SHP77 treated with DMSO at 0.1 percent for 48 hours (cell line): ENCODE data around the gene RPE65.
"Not testable (repeated sequence)": the region's sequence is repeated elsewhere in the genome, so short reads cannot be mapped to it uniquely, and the experiment has no call there.

Experiments used
- DNase-seq: peaks from one replicate; lab custom pipeline; 2025; lab: John Stamatoyannopoulos, UW

Gene RPE65

DNA sequence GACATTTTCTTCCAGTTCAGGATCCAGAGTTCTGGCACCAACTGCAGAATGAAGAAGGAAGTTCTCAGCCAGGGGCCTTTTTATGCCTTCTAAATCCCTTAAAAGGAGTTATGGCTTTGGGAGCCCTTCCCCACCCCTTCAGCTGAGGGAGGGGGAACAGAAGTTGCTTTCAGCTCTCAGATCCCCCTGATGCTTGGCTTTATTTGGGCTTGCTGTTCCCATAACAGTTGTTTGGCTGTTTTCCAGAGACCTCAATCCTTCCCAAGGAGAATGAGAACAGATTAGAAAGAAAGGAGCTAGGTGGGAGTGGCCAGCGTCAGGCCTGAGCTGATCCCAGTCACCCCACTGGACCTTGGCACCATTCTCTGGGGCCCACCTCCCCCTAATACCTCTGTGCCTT is at the start of gene RPE65:
RPE65 (minus strand) TSS at position 54 of the 400 bp plus-strand sequence; CDS start at position 5, 49 bp downstream.
- no peak for DNase-seq

DNA sequence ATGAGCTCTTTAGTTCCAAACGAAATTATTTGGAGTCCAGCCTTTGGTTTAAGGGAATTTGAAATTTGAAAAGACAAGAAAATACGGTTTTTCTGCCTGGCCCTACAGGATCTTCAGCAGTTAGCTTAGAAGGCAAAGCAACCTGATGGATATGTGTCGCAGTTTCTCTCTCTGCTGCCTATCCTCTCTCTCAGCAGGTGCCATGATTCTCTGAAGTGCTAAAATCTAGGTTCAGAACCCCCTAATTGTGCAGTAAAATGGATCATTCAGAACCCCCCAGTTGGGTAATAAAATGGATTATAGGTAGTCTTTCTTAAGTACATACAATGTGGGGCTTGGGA is 47.6 kb upstream of the RPE65 start:
- DNase-seq, result no peak

DNA sequence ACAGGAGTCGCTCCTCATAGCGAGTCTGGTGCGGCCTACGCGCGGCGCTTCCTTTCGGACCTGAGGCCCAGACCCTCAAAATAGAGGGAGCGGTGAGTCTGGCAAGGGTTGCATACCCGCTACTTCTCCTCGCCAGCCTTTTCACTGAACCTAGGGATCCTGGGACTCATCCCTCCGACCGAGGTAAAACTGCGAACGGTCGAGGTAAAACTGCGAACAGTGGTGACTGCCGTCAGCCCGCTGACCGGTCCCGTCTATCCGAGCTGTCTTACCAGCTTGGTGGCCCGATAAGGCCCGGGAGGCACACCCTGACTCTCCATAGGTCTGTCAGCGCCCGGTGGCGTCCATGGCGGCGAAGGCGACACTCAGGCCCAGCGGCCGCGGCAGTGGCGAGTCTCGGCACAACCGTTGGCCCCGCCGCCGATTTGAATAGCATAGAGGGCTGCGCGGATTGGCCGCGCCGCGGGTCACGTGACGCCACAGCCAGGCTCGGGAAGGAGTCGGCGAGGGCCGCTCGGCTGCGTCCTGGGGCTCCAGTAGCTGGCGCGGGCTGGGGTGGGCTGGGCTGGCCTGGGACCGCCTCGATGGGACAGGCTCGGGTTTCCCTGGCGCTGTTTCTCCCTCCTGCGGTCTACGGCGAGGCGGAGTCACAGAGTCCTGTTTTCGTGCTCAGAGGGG is 47.1 kb upstream of the RPE65 start, which contains the start of gene DEPDC1:
DEPDC1 (minus strand) TSS at position 403 of the 678 bp plus-strand sequence; CDS start at position 320, 83 bp downstream.
- DNase-seq, result peak; percentile 65

DNA sequence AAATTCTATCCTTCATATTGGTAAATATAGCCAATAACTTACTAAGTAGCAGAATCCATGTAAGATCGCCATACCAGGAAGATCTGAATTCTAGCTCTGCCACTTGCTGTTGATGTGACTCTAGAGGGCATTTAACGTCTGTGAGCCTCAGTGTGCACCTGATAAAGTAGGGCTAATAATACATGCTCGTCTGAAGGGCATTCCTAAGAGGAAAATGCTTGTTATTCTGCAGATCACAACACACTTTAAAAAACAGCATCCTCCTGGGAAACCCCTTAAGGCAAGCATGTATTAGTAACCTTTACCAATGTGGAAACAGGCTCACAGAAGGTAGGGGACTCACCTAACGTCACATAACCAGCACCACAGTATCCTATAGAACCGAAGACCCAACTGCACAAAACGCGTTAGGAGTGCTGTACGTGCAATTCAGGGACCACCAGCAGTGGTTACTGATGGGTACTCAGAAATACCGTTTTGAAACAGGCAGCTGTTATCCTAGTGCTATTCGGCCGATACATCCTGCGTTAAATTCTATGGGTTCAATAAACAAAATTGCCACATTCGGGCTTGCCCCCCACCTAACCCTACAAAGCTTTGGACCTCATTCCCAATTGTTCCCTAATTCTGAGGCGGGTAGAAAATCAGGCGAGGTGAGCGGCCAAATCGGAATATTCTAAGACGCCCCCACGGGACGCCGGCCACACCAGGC is 46.4 kb upstream of the RPE65 start:
- peak; percentile 27 for DNase-seq

DNA sequence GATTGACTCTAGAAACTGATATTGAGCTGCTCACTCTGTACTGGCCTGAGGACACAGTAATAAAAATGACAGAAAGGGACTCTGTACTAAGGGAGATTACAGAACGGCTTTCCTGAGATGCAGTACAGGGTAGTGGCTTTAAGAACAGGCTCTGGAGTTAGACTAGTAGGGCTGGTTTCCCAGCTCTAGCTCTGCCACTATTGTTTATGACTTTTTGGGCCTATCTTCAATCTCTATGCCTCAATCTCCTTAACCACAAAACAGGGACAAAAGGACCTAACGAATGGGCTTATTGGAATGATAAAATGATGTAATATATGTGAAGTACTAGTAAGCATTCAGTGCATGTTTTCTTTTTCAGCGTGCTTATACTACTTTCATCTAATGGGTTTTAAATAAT is 45.8 kb upstream of the RPE65 start:
- no peak for DNase-seq

DNA sequence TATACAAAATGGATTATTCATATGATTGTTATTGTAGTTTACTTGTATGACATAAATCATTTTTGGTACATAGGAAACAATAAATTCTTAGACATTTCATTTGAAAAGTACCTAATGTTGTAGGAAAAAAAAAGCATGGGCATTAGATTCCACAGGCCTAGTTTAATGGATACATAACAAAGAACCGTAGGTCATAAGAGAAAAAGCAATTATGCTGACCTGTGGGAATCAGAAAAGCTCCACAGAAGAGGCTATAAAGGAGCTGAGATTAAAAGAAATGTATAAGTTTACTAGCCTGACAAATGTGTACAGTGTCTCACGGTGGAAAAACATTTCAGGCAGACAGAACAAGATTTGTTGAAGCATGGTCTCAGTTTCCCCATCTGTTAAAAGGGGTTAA is 43.4 kb upstream of the RPE65 start:
- no peak for DNase-seq

DNA sequence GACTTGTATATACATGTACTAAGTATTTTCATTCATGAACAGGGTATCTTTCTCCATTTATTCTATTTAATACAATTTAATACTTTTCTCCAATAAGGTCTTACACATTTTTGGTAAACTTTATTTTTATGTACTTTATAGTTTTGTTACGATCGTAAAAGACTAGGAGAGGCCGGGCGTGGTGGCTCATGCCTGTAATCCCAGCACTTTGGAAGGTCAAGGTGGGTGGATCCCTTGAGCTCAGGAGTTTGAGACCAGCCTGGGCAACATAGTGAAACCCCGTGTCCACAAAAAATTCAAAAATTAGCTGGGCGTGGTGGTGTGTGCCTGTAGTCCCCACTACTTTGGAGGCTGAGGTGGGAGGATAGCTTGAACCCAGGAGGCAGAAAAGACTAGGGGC is 42.5 kb upstream of the RPE65 start:
- DNase-seq, result not testable (repeated sequence)

DNA sequence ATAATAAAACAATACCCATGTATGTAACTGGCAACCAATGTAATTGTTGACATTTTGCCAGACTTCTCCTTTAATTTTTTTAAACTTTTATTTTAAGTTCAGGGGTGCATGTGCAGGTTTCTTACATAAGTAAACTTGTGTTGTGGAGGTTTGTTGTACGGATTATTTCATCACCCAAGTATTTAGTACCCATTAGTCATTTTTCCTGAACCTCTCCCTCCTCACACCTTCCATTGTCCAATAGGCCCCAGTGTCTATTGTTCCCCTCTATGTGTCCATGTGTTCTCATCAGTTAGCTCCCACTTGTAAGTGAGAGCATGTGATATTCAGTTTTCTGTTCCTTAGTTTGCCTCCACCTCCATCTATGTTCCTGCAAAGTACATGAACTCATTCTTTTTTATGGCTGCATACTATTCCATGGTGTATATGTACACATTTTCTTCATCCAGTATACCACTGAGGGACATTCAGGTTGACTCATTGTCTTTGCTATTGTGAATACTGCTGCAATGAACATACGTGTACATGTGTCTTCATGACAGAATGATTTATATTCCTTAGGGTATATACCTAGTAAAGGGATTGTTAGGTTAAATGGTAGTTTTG is 40.4 kb upstream of the RPE65 start:
- DNase-seq, result no peak

DNA sequence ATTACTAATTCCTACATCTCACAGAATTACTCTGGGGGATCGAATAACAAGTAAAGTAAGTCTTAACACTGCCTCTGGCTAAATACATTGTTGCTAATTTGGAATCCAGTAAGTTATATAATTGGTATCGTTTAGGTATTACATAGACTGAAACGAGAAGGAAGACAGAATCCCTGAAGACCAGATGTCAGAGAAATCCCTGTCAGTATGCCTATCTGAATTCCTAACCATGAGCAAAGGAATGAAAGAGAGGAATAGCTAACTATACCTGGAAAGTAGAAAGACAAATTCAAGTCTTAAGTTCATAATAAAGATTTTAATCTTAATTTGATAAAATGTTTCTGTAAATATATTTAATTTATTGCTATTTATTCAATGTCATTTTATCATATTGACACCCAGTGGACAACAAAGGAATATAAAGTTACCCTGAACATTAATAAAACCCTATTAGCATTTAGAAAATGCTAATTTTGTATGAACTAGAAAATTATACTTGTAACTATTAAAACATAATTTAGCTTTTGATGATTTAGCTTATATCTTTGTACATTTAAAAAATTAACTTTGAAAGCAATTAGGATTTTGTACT is 35.8 kb upstream of the RPE65 start:
- DNase-seq, result no peak

DNA sequence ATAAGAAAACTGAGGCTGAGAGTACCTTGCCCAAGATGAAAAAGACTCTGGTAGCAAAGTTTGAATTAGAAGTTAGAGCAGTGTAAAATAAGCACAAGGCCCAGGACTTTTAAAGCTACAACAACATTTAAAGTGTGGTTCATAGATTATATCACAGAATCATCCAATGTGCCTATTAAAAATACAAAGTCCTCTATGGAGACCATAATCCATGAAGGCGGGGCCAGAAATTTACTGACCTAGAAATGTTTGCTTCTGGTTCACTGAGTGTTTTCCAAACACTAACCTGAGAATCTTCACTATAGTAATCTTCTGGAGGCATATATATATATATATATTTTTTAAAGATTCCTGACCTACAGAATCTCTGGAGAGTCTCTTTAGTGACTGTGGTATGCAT is 34.9 kb upstream of the RPE65 start:
- DNase-seq, result no peak

DNA sequence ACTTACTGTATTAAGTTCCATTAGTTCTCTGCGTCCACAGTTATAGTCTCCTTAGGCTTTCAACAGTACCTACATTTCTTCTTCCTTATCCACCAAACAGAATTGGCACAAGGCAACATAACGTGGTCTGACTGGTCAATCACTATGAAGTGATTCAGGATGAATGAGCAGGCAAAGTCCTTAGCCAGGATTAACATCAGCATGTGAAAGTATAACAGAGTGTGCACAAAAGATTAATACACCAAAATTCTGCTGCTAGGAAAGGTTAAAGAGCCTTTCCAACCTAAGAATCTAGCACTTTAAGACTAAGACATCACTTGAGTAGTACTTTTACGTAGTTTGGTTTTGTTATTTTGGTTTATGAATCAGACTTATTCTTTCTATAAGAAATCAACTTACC is 31.3 kb upstream of the RPE65 start:
- DNase-seq, result no peak

DNA sequence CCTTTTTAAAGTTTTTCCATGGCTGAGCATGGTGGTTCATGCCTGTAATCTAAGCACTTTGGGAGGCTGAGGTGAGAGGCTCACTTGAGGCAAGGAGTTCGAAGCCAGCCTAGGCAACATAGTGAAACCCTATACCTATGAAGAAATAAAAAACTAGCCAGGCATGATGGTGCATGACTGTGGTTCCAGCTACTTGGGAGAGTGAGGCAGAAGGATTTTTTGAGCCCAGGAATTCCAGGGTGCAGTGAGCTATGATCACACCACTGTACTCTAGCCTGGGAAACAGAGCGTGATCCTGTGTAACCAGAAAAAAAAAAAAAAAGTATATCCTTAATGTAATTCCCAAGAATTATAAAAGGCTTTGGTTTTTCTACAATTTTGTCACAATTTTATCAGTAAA is 29.7 kb upstream of the RPE65 start:
- DNase-seq, result no peak

DNA sequence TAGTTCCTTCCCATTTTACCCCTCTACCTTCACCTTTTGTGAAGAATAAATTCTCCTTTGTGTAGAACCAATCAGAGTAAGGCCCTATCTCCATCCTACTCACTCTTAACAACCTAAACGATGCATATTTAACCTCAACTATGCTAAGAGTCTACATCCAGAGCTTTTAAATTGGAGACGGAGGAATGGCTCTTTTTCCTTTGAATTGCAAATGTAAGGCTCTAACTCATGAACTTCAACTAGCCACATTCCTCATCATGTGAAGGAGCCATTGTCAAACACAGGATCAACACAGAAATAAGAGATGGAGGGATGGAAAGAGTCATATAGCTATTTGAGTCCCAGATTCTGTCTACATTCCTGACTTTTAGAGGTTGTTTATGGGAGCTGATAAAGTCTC is 28.9 kb upstream of the RPE65 start:
- no peak for DNase-seq

DNA sequence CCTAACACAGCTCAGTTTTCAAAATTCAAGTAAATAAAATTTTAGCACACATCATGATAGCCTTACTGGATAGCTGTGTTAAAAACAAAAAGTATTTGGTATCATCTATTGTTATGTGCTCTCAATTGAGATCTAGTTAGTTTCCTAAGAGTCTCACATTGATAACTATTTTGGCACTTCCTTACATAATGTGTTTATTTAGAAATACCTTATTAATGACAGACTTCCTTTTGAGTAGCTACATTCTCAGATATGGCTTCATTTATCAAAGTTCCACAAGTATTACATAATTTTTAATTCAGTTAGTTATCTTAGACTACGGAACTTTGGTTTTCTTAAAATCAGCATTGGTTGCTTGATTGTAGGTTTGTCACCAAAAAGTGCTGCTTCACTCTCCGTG is 26.9 kb upstream of the RPE65 start:
- DNase-seq, result not testable (repeated sequence)

DNA sequence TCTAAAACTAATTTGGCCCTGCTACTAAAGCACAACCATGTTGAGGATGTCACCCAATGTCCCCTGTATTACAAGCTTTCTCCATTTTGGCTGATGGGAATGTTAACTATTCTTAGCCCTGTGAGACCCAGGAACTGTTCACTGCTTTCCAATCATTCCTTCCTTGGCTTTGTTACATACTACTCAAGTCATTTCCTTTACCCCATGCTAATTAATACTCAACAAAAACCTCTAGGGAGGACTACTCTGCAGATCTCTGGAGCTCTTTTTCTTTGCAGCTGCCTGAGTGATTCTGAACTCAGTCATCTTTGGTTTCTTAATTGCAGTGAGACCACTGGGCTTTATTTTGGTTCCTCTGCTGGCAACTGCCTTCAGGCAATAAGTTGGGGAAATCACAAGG is 23.3 kb upstream of the RPE65 start:
- no peak for DNase-seq

DNA sequence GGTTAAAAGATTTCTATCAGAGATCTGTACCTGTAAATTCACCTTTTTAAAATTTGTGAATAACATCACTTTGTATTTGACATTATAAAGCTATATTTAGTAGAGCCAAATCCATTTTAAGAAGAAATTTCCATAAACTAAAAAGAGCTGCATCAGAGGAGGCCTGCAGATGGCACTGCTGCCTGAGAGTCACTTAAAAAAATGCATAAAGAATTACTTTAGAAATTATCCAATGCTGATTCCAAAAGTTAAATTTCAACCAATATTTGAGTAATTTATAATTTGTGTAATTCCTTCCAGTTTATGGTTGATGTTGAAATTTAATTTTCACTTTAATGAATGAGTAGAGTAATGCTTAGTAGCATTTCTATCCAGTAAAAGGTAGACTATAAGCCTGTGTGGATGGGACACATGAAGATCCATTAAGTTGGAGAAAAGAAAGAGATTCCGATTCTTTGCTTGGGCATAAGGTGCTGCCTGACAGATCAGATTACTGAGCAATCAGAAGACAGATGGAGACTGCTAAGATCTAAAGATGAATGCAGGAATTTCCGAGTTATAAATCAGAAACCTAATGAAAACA is 20.7 kb upstream of the RPE65 start:
- no peak for DNase-seq

DNA sequence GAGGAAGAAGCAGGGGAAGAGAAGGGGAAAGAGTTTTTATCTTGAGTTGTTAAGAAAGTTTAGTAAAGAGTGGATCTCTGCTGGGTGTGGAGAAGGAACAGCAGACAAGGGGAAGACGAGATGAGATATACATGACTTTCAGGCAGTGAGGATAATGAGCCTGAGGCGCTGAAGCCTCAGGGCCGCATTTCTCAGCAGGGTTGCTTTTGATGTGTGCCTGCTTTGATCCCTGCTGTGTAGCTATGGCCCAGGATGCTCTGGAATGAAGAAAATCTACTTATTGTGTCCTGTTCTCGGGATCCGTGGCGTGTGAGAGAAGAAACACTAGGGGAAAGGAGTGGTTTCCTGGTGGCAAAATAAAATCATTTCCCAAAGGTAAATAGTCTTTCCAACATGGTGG is 15.1 kb upstream of the RPE65 start:
- DNase-seq, result no peak

DNA sequence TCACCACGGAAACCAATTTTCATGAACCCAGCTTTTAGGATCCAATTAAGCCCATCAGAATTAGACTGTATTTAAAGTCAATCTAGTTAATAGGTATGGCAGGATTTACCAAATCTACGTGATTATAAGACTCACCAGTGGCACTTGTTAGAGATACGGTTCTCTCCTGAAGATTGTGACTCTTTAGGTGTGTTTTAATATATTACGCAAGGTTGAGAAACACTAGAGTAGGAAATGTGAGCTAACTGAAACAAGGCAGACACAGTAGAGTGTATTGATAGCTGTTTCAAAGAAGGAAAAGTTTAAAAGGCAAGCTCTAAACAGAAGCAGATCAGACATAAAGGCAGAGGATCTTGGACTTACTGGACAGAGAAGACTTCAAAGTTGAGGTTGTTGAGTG is 11.2 kb upstream of the RPE65 start:
- DNase-seq, result no peak

DNA sequence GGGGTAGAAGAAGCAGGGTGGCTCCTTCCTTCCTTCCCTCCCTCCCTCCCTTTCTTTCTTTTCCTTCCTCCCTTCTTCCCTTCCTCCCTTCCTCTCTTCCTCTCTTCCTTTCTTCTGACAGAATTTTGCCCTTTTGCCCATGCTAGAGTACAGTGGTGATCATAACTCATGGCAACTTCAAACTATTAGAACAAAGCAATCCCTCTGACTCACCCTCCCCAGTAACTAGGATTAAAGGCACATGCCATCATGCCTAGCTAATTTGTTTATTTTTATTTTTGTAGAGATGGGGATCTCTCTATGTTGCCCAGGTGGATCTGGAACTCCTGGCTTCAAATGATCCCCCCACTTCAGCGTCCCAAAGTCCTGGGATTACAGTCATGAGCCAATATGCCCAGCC is 10.0 kb upstream of the RPE65 start:
- DNase-seq, result no peak

DNA sequence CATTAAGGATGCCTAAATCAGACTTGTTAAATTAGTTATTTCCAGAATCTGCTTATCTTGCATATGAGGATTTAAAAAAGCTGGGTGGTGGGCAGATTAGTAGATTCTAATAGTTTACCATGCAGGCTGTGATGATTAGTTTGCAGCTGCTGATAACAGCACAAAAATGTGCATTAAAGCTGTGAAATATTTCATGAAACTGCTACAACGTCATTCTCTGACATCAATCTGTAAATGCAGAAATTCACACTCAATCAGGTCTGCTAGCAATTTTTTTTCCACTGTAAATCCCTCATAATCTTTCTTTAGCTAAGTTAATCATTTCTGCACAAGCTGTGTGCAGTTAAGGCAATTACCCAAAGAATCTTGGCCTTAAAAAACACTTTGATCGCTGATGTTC is 9.3 kb upstream of the RPE65 start:
- DNase-seq, result no peak

DNA sequence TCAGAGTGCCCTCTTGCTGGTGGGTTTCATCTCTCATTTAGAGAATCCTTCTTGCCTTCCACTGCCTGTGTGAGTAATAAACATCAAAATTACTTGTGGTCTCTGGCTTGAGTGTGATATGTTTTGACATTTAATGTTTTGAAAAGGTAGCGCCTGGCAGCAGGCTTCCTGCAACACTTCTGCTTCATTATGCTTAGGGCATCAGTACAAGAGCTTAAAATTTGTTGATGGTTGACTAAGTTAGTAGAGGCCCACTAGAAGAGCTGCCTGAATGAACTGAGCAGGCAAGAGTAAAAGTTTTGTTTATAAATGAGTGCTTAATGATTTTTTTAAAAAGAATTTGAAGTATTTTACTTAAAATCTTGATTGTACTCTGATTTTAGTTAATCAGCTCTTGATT is 6.4 kb upstream of the RPE65 start:
- DNase-seq, result no peak

DNA sequence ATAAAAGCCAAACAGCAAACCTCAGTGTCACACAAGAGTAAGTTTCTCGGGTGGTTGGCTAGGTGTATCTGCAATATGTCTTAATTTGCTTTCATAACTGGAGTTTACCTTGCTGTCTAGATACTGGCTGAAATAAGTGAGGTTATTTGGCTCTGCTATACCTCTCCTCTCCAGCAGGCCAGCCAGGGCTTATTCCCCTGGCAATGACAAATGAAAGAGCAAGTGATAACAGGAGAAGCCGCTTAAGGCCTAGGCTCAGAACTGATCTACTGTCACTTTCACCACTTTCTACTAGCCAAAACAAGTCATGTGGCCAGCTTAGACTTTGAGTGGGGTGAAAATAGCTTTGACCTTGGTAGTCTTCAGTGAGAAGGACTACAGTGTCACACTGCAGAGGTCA is 4.8 kb upstream of the RPE65 start:
- DNase-seq, result no peak
